NCI-H748 (cell line): ENCODE results near the gene RGS12.
A peak's percentile ranks its signal among the peaks of the same experiment; 100 is the strongest.

Source experiments
- DNase-seq: peaks from one replicate; lab custom pipeline; 2025; ENCODE audit not compliant: unreplicated experiment; lab: John Stamatoyannopoulos, UW

Gene RGS12

DNA sequence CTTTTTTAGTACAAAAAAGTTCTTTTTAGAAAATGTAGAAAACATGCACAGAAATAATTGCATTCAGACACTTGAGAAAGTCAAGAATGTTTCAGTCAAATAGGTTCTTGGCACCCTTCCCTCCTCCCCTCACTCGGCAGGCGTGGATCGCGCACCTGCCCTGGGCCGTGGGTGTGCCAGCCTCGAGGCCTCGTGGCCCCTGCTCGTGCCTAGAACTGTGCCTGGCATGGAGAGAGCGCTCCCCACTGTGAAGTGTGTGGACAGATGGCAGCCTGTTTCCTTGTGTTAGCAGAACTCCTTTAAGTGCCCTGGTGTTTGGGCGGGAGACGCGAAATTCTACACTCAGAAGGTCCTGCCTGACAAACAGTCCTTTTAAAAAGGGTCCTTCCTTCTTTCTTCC, 14.7 kb downstream of the RGS12 start:
- DNase-seq, result no peak

DNA sequence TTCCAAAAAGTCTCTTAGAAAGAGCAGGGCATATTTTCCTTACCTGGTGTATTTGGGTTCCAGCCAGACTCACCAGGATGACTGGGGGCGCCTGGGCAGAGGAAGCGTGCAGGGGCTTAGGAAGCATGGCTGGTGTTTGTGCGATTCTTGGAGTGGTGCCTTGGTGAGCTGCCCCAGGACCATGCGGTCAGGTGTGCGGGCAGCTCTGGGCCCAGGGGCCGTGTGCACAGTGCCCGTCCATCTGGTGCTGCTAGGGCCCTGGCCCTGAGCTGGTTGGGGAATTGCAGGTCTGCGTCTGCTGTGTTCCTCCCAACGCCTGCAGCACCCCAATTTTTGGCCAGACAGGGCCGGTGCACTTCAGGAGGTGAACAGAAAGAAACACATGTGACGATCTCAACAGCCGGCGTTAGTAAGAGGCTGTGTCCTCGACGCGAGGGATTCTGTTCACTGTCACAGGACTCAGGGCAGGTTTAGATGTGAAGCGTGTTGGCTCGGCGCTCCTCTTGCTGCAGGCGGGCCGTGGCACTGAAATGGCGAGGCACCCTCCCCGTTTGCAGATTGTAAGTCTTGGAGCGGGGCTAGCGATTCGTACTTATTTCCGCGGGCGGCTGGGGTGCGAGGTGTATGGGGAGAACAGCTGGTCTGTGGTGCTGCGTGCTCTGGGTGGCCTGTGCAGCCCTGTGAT, 15.2 kb downstream of the RGS12 start:
- DNase-seq, result peak; percentile 3

DNA sequence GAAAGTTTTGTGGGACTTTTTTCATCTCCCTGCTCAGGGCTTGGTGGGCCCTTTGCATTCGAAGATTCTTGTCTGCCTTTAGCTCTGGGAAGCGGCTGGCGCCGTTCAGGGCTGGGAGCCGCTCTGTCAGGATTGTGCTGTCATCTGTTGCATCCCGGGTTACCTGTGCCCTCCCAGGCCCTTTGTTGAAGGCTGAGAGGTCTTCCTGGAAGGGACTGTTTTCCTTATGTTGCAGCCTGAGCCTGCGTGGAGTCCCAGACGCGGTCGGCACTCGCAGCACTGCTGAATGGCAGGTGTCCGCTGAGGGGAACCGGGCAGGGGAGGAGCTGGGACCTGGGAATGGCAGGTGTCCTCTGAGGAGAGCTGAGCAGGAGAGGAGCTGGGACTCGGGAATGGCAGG, 15.9 kb downstream of the RGS12 start:
- peak; percentile 23 for DNase-seq

DNA sequence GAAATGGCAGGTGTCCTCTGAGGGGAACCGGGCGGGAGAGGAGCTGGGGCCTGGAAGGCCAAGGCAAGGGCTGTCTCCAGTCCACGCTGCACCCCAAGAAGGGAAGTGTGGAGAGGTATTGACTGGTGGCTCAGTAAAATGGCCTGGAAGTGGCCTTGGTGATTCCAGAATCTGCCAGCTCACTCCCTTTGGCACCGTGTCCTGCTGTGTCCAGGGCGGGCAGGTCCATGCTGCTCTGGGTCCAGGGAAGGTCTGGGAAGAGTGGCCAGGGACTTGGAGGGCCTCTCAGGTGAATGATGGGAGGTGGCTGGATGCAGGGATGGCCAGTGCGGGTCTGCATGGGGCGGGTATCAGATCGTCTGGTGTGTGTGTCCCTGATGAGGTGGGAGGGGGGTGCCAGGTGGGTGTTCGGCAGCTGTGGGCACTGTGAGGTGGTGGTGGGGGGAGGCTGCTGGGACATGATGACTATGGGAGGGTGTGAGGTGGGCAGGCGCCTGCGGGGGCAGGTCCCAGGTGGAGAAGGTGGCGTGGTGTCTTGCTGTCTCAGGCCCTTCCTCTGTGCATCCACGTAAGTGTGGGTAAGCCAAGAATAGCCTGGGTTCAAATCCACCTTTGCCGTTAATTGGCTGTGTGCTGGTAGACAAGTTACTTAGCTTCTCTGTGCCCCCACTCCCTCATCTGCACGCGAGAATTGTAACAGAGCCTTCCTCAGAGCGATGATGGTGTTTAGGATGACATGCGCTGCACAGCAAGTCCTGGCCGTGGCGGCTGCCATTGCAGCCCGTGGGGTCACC, 17.7 kb downstream of the RGS12 start:
- DNase-seq, result no peak

DNA sequence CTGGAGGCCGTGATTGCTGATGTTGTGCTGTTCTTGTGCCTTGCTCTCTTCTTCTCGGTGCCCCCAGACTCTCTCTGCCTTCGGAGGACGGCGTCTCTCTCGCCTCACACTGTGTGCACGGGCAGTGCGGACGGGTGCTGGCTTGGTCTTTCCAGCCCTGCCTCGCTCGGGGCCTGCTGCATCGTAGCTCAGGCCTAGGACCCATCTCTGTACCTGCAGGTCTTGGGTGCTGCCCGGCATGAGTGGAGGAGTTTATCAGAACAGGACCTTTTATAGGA, 18.2 kb downstream of the RGS12 start:
- no peak for DNase-seq

DNA sequence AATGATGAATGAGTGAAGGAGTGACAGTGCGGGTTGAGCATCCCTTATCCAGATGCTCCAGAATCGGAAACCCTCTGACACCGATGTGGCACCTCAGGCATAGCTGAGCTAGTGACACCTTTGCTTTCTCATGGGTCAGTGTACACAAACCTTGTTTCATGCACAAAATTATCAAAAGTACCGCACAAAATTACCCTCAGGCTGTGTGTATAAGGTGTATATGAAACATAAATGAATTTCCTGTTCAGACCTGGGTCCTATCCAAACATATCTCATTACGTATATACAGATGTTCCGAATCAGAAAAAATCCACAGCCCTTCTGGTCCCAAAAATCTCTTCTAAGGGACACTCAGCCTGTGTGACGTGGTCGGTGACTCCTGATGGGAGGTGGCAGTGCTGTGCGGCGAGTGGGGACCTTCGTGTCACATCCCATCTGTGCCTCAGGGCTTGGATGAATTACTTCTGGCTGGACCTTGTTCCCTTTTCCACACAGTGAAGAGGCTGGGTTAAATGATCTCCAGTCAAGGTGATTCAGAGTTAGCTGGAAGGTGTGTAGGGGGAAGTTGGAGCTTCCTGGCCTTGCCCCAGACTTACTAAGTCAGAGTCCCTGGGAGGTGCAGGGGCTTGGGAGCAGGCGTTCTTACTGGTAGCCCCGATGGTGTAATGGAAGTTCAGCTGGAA, 18.8 kb downstream of the RGS12 start:
- no peak for DNase-seq

DNA sequence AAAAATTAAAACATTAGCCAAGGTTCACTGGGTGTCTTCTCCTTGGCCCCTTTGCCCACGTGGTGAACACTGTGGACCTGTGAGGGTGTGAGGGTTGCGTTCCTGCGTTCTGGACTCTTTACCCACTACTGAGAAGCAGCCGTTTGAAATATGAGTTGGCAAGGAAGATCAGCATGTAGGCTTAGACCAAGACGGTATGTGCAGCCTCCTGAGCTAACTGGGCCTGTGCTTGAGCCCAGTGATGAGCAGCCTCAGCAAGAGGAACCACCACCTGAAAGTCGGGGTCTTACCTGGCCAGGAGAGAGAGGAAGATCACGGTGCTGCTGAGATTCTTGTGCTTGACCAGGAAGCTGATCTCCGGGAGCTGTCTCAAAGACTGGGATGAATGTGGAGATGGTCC, 19.5 kb downstream of the RGS12 start:
- DNase-seq, result no peak

DNA sequence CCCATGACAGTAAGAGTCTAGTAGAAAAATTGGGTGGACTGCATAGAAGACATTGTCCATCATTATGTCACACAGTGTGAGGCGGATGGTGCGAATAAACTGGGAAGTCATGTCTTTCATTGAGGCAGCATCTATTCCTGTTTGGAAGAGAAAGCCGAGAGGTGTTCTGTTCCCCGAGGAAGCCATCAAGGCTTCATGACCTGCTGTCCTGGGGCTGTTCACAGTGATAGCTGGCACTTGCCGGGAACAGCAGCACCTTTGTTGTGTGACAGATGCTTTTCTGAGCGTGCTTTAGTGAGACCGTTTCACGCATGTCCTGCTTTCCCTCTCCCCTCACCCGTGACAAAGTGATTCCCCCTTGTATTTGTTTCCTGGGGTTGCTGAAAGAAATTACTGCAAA, 20.3 kb downstream of the RGS12 start:
- DNase-seq, result no peak

DNA sequence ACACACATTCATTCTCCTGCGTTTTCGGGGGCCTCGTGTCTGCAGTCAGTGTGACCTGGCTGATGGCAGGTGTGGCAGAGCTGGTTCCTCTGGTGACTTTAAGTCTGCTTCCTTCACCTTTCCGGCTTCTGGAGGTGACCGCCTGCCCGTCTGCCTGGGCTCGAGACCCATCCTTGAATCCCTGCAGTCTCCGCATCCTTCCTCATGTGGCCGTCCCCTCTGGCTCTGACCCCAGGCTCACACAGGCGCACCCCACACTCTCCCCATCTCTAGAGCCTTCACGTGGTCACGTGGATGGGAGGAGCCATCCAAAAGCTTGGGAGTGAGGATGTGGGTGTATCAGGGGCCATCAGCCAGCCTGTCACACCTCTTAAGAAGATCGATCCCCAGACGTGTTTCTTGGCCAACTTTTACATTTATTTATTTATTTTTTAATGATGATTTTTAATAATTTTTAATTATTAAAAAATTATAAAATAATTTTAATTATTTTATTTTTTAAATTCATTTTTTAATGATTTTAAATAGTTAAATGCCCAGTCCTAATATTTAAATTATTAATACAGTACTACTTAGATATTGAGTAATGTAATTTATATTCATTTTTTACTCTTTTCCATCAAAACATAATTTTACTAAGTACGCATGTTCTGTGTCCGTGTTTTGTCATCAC, 20.9 kb downstream of the RGS12 start:
- DNase-seq, result no peak

DNA sequence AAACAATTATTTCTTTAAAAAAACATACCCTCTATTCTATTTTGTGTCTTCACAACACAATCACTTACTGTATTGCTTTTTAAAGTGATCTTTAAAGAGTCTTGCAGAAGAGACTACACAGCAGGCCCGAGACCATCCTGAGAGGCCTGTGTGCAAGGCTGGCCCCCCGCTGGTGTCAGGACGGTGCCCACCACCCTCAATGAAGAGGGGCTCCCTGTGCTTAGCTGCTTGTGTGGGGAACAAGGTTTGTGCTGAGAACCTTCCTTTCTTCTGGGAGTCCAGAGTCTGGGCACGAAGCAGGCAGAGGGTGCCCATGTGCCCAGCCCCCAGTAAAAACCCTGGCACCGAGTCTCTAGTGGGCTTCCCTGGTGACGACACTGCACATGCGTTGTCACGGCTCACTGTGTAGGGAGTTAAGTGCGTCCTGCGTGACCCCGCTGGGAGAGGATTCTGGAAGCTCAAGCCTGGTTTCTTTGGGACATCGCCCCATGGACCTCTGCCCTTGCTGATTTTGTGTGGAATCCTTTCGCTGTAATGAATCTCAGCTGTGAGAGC, 22.0 kb downstream of the RGS12 start:
- no peak for DNase-seq

DNA sequence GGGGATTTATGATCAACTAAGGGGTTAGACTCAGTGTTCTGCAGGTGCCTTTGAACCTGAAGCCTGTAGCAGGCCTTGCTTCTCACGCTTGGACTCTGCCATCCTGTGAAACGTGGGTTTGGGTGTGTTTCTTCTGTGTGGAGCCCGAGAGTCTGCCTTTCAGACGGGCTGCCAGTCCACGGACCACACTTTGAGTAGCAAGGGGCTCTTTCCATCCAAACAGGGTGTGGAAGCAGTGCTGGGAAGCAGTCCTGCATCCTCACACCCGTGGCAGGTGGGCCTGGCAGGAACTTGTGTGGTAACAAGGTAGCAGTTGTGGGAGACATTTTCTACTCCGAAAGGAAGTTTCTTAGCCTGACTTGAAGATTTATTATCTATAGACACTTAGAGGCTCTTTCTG, 22.7 kb downstream of the RGS12 start:
- DNase-seq, result no peak

DNA sequence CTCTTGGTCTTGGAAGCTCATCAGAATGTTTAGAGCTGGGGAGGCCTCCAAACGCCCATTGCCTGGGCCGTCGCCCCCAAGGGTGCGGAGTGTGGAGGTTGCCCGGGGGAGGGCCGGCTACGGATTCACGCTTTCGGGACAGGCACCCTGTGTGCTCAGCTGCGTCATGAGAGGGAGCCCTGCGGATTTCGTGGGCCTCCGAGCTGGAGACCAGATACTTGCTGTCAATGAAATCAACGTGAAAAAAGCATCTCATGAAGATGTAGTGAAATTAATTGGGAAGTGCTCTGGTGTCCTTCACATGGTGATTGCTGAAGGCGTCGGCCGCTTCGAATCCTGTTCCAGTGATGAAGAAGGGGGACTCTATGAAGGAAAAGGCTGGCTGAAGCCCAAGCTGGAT, 23.3 kb downstream of the RGS12 start:
- DNase-seq, result no peak

DNA sequence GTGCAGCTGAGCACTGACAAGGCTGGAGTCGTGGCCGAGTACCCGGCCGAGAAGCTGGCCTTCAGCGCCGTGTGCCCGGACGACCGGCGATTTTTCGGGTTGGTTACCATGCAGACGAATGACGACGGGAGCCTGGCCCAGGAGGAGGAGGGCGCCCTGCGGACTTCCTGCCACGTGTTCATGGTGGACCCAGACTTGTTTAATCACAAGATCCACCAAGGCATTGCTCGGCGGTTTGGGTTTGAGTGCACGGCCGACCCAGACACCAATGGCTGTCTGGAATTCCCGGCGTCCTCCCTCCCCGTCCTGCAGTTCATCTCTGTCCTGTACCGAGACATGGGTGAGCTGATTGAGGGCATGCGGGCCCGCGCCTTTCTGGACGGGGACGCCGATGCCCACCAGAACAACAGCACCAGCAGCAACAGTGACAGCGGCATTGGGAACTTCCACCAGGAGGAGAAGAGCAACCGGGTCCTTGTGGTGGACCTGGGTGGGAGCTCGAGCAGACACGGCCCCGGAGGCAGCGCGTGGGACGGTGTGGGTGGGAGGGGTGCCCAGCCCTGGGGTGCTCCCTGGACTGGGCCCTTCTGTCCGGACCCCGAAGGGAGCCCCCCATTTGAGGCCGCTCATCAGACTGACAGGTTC, 24.3 kb downstream of the RGS12 start:
- no peak for DNase-seq

DNA sequence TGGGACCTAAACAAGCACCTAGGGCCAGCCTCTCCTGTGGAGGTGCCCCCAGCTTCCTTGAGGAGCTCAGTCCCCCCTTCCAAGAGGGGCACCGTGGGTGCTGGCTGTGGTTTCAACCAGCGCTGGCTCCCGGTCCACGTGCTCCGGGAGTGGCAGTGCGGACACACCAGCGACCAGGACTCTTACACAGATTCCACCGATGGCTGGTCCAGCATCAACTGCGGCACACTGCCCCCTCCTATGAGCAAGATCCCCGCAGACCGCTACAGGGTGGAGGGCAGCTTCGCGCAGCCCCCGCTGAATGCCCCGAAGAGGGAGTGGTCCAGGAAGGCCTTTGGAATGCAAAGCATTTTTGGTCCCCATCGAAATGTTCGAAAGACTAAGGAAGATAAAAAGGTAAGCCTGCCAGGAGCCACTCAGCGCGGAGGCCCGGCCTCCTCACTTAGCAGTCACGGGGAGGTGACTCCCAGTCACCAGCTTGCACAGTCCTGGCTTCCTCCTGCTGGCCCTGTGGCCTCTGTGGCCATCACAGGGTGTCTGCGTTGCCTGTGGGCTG, 24.9 kb downstream of the RGS12 start:
- DNase-seq, result no peak

DNA sequence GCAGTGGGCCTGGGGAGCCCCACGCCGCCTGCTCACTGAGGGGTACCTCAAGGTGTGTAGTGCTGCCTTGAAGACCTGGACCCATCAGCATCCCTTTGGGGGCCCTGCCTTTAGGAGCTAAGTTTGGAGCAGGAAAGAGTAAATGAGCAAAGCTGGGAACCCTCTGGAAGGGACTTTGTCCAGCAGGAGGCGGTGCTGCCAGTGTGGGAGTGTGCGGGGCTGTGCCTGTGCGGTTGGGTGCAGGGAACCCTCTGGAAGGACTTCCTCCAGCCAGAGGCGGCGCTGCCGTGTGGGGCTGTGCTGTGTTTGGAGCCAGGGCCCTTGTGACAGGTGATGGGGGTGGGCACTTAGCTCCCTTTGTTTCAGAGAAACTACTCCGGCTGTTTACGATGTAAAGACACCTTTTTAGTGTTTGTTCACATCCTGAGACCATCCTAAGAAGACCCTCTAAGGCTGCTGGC, 25.8 kb downstream of the RGS12 start:
- no peak for DNase-seq

DNA sequence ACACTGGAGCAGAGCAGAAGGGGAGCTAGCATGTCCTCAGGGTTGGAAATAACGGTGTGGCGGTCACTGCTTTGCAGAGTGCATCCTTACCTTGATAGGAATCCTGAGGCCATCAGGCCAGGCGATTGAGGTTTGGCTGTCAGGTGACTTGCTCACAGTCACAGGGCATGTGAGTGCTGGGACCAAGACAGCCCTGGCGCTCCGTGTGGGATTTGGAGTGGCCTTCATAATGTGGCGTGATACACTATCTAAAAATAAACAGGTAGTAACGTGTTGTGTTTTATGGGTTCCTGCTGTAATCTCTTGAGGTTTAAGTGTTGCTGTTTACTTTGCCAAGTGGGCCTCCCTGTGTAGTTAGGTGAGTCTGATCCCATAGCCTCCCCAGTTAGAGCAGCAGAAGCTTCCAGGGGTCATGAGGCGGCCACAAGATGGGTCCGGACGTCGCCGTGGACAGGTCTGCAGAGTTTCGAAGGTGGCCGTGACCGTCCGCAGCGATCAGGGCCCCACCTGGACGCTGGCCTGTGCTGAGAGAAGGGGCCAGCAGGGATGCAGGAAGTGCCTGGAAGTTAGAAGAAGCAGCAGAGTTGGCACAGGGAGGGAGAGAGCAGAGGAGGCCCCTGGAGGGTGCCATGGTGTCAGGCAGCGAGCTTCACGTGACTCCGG, 27.7 kb downstream of the RGS12 start:
- no peak for DNase-seq

DNA sequence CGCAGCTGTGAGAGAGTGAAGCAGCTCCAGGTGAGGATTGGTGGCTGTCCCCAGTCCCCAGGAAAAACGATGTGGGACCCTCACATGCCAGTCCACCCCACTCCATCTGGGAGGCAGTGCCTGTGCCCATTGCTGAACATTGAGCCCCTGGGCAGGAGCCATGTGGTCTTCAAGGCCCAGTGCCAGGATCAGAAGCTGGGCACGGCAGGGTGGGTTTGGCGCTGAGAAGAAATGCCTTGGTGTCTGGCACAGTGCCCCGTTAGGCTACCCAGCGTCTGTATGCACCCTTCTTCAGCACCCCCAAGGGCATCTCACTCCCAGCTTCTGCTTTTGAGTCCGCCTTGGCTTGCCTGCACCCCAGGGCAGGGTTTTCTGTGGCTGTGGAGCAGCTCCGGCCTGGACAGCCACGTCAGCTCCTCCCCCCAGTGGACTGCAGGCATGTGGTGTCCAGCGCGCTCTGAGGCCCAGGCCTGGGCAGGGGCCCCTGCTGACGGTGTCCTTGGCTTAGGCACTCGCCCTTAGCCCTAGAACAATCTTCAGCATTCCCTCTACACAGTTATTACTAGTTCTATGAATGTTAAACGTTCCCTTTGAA, 28.6 kb downstream of the RGS12 start:
- no peak for DNase-seq

DNA sequence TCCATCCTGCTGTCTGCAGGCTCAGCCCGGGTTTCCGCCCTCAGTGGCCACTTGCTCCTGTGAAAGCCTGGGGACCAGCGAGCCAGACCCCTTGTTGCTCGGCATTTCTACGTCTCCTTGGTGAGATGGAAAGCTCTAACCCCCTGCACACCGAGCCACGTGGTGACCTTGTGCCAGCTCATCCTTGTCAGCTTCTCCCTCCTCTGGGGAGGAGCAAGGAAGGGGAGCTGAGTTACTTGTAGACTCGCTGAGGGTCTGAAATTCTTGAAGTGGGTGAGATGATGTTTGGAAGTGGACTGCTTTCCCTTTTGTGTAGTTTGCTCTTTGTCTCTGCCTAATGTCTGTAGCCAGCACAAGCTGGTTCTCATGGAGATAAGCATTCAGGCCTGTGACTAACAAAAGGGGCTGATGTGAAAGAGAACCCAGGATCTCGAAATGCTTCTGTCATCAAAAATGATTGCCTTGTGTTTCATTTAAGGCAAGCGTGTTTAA, 29.3 kb downstream of the RGS12 start:
- DNase-seq, result no peak

DNA sequence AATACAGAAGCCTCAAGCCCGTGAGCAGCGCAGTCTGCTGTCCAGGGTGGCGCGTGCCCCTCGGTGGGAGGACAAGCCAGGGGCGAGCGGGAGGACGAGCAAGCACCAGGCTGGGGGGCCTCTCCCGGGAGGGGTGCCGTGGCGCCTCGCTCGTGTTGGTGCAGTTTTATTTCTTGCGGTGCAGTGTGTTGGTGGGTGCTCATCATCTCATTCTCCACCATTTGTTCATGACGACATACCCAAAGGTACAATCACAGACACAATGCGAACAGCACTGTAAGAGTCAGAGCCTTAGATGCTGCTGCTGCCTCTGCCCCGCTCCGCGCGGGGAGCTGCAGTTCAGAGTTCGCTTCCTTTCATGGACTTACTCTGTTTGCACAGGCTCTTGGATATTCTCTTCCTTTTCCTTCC, 30.3 kb downstream of the RGS12 start:
- no peak for DNase-seq
